NT2/D1 (cell line): Measurements from ENCODE around the gene KERA.

Experiments
- DNase-seq: peaks from one replicate; pipeline ENCODE4 v3.0.0-alpha.2; 2011; ENCODE audit warnings: low read depth, low spot score
- H3K27me3 ChIP-seq: 2 replicates; pipeline ENCODE4 v1.6.0; 2011; ENCODE audit warnings: mild to moderate bottlenecking; ENCODE audit not compliant: insufficient read length, insufficient read depth
- H3K36me3 ChIP-seq: 2 replicates; pipeline ENCODE4 v1.6.1; 2011; ENCODE audit warnings: mild to moderate bottlenecking, low read length, mixed read lengths; ENCODE audit not compliant: insufficient read depth, insufficient read length
- H3K4me1 ChIP-seq: 2 replicates; pipeline ENCODE4 v1.5.1; 2011; ENCODE audit not compliant: insufficient read depth, insufficient read length
- H3K4me3 ChIP-seq: 2 replicates; pipeline ENCODE4 v1.5.1; 2011; ENCODE audit warnings: low read depth; ENCODE audit not compliant: insufficient read length
- H3K9ac ChIP-seq: 2 replicates; pipeline ENCODE4 v1.6.0; 2011; ENCODE audit warnings: low read depth; ENCODE audit not compliant: insufficient read length
- H3K9me3 ChIP-seq: 2 replicates; pipeline ENCODE4 v1.5.1; 2011; ENCODE audit warnings: mild to moderate bottlenecking, low read length; ENCODE audit not compliant: insufficient read depth
- SUZ12 ChIP-seq: IDR thresholded peaks from 2 replicates; pipeline ENCODE4 v1.6.1; 2011; ENCODE audit not compliant: insufficient read length, insufficient read depth; ENCODE audit errors: extremely low read depth
- YY1 ChIP-seq: IDR thresholded peaks from 2 replicates; pipeline ENCODE4 v1.6.1; 2011; ENCODE audit not compliant: insufficient read length, insufficient read depth
- ZNF274 ChIP-seq: IDR thresholded peaks from 2 replicates; pipeline ENCODE4 v1.6.1; 2011; ENCODE audit warnings: mild to moderate bottlenecking, low read depth, low read length

KERA gene

DNA sequence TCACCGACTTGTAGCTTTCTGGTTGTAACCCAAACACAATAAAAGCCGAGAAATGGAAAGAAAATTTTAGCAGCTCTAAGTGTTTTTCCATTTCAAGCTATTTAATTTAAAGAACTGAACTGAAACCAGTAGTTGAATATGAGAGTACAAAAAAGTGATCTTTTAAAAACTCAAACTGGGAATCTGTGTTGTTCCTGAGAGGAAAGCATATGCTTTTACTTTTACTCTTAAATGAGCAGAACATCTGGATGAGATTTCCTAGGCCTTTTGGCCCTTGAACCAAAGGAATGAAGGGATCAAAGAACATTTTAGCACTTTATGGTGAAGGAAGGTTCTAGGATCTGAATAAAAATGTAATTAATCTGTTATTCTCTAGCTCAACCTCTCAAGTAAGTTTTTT is 1.3 kb downstream of the KERA start:
- Histone ChIP-seq H3K27me3 (no peaks in the 10 kb centered on the region), H3K9me3 (no peaks in the 10 kb centered on the region), H3K36me3 (no peaks in the 10 kb centered on the region), H3K4me1 (no peaks in the 10 kb centered on the region), H3K9ac (no peak overlapping the region), H3K4me3 (no peak overlapping the region)
- TF ChIP-seq YY1 (no peak), SUZ12 (no peak)
- DNase-seq = no peak

DNA sequence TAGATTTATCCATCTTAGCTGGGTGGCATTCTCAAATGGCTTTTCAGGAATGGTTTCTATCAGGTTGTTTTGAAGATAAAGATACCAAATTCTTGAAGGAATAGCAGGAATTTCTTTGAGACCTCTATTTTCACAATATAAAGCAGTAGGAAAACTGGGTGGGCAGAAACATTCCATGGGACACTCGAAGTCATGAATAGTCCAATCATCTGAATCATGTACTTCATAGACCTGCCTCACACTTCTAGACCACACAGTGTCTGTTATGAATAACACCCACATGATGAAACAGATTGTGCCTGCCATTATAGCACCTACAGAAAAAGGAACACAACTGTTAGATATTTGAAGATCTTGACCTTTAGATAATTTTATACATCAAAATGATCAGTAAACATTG is 1.8 kb downstream of the KERA start:
- H3K9ac ChIP-seq = no peak overlapping the region
- no peak overlapping the region for H3K4me3 ChIP-seq
- TF ChIP-seq YY1 (no peak), SUZ12 (no peak), ZNF274 (no peak)
- no peaks in the 10 kb centered on the region for H3K27me3 ChIP-seq
- H3K4me1 ChIP-seq = no peaks in the 10 kb centered on the region
- no peak for DNase-seq
- no peaks in the 10 kb centered on the region for H3K36me3 ChIP-seq
- no peaks in the 10 kb centered on the region for H3K9me3 ChIP-seq

DNA sequence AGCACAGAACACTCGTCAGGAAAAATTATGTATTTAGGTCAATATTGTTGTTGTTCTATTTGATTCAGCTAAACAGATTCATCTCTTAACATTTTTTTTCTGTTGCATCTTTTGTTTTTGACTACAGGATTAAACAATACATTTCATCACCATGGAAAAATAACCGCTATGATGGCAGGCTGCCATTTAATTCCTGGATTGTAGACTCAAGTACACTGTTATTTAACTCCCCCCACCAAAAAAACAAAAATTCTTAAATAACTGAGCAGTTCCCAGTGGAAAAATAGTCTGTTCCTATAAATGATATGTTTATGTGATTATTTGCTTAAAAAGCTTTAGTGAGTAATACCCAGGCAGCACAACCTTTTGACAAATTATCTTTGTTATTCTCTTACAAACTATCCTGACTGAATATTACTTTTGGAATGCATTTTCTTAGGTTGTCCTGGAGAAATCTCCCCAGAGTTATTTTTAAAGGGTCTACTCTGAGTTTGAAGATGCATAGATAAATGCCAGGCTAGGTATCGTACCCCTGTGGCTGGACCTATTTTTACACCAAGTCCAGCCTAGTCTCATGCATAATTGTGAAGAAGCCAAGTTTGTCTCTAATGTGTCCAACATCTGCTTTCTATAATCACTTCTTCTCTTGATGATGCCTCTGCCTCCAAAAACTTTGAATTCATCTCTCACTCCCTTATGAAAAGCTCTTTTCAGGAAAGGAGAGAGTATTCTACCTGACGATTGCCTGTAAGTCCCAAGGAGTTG is 3.7 kb downstream of the KERA start:
- Histone ChIP-seq H3K9me3 (no peaks in the 10 kb centered on the region), H3K27me3 (no peaks in the 10 kb centered on the region), H3K9ac (no peak overlapping the region), H3K36me3 (no peaks in the 10 kb centered on the region), H3K4me1 (no peaks in the 10 kb centered on the region), H3K4me3 (no peak overlapping the region)
- no peak for DNase-seq
- TF ChIP-seq SUZ12 = no peak
- no peak for TF ChIP-seq ZNF274

DNA sequence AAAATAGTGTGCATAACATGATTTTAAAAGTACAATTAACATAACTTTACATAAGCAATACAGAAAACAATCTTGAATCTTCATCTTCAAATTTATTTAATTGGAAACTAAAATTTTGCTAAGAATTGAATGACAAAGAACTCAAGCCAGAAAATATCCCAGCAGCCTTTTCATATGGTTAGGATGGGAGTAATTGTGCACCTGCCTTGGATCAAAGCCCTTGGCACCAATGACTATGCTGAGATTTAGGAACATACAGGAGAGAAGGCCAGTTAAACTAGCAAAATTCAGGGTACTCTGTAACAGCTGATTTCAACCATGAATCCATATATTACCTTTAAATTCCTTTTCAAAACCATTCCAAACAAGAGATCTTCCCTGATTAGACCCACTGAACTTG is 5.8 kb downstream of the KERA start:
- no peaks in the 10 kb centered on the region for H3K9me3 ChIP-seq
- H3K36me3 ChIP-seq = no peaks in the 10 kb centered on the region
- H3K9ac ChIP-seq = no peak overlapping the region
- H3K27me3 ChIP-seq = no peaks in the 10 kb centered on the region
- TF ChIP-seq SUZ12 (no peak), YY1 (no peak), ZNF274 (no peak)
- no peak overlapping the region for H3K4me3 ChIP-seq
- no peaks in the 10 kb centered on the region for H3K4me1 ChIP-seq
- DNase-seq = no peak

DNA sequence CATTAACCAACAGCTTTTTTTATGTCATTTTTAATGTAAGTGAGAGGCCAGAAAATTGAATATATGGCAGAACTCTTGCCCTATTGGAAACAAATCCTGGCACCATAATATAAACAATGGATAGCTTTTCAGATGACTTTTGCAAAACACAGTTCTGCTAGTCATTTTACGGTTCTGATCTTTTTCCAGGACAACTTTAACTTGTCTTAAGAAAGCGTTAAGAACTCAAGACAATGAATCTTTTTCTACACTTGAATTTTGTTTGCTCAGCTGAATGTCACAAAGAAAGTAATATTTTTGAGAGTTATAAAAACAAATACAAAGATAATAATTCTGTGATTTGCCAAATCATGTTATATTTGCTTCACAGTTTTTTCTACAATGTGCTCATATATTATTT is 13.2 kb downstream of the KERA start:
- Histone ChIP-seq H3K36me3 (no peaks in the 10 kb centered on the region), H3K27me3 (no peaks in the 10 kb centered on the region), H3K9me3 (no peaks in the 10 kb centered on the region), H3K9ac (no peak overlapping the region), H3K4me1 (no peaks in the 10 kb centered on the region), H3K4me3 (no peak overlapping the region)
- DNase-seq = no peak
- TF ChIP-seq YY1 = no peak
- TF ChIP-seq ZNF274 = no peak
- TF ChIP-seq SUZ12 = no peak

DNA sequence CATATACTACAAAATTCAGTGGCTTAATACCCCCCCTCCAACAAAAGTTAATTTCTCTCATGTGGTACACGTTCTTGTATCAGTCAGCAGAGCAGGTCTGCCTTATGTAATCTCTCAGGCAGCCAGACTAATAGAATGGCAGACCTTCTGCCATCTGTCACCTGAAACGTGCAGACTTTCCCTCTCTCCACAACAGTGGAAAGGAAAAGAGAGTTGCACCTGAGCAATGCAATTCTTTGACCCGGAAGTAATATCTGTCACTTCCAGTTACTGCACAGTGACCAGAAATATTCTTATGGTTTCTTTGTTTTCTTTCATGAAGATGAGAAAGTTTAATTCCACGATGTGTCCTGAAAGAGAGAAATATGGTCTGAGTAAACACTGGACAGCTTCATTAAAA is 14.4 kb downstream of the KERA start:
- no peaks in the 10 kb centered on the region for H3K27me3 ChIP-seq
- H3K4me1 ChIP-seq = no peaks in the 10 kb centered on the region
- no peaks in the 10 kb centered on the region for H3K36me3 ChIP-seq
- H3K9ac ChIP-seq = no peak overlapping the region
- H3K4me3 ChIP-seq = no peak overlapping the region
- DNase-seq = no peak
- H3K9me3 ChIP-seq = no peaks in the 10 kb centered on the region
- TF ChIP-seq ZNF274 (no peak), YY1 (no peak), SUZ12 (no peak)

DNA sequence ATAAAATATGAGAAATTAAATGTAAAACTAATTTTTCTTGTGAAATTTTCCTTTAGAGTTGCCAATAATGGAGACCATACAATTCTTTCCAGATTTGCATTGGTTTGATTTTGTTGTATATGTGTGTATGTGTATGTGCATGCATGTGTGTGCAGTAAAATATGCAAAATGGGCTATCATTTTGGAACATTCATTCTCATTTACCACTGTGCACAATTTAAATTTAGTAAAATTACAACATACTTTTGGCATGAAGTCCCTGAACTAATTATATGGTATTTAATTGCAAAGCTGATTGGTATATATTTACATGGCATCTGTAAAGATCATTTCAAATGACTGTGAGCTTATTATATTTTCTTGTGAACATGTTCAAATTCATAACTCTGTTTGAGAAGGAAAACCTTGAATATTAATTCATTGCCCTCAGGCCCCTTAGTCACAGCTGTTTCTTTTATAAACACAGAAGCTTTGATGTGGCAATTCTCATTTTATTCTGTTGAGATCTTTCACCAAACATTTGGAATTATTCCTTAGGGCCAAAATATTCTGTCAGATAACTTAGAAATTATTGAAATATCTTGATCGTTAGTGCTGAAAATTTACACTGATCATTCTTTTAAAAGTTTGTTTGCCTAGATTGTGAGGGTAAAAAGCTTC is 17.6 kb downstream of the KERA start:
- no peaks in the 10 kb centered on the region for H3K9me3 ChIP-seq

More for the DNA sequence above, 17.6 kb downstream of the KERA start:
- no peak overlapping the region for H3K9ac ChIP-seq
- H3K36me3 ChIP-seq = no peaks in the 10 kb centered on the region
- no peak for DNase-seq
- H3K4me1 ChIP-seq = no peaks in the 10 kb centered on the region
- no peak overlapping the region for H3K4me3 ChIP-seq
- TF ChIP-seq YY1 (no peak), SUZ12 (no peak), ZNF274 (no peak)
- no peaks in the 10 kb centered on the region for H3K27me3 ChIP-seq
